ENCODE data around the gene STPG2. TPM values are rescaled to one million over a fixed set of nuclear protein-coding genes. Genes with fewer than 3 reads are reported as not detected.

Gene STPG2
- total and polyA plus RNA-seq, 2 of the 4 experiments (the other 2 are of a cell fraction): not detected

DNA sequence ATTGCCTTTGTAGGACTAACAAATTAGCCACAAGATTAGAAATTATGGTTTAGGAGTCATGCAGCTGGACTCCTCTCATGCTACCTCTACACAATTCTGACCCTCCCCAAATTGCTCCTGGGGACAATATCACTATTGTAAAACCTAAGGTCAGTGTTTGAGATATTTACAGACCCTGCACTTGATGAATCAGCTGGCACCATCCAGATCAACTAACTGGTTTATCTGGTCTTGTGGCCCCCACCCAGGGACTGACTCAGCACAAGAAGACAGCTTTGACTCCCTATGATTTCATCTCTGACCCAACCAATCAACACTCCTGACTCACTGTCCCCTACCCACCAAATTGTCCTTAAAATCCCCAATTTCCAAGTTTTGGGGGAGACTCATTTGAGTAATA lies 192.4 kb downstream of the STPG2 start:
- H2AFZ ChIP-seq (replicated peaks; ENCODE audit: low read length, poor library complexity): no peak overlapping the region
- no peak overlapping the region for H2BK5ac ChIP-seq (ENCODE audit: low read depth, low read length, poor library complexity, severe bottlenecking)
- H3K79me1 ChIP-seq (ENCODE audit: low read depth in 1 of 2, low read length in 2 of 2): no peaks in the 10 kb centered on the region
- dilution Hi-C loops (cut with HindIII; ENCODE audit: low sequenced_read_pairs, unreplicated experiment): no loop called here
- no peak overlapping the region for H3K14ac ChIP-seq (replicated peaks; ENCODE audit: low read depth, low read length)
- H2AK9ac ChIP-seq (replicated peaks; ENCODE audit: low read depth, low read length, poor library complexity): no peak overlapping the region
- no peak overlapping the region for H3K56ac ChIP-seq (ENCODE audit: extremely low read depth, insufficient read depth, low read length)
- H3K27ac ChIP-seq (ENCODE audit: insufficient read depth, low read length): no peak overlapping the region
- H2AK5ac ChIP-seq (ENCODE audit: low read depth, low read length): no peak overlapping the region
- no peak overlapping the region for H3K4me3 ChIP-seq (ENCODE audit: insufficient read depth, low read depth, low read length)
- ATAC-seq (ENCODE audit: low read depth) (no peak), DNase-seq (no peak)
- no TSS peak for BruUV-seq (replicated peaks)
- H2BK120ac ChIP-seq (ENCODE audit: low read depth, low read length): no peak overlapping the region
- intact Hi-C loops (cut with micrococcal nuclease): no loop called here
- no peaks in the 10 kb centered on the region for H3K27me3 ChIP-seq (ENCODE audit: control insufficient read depth, insufficient read depth, low read length)
- H3K9ac ChIP-seq (ENCODE audit: low read depth, low read length): no peak overlapping the region
- H3K4me1 ChIP-seq (ENCODE audit: control insufficient read depth, insufficient read depth, low read length): no peaks in the 10 kb centered on the region
- in situ Hi-C loops (cut with MboI; ENCODE audit: low sequenced_read_pairs): no loop called here
- H4K20me1 ChIP-seq (ENCODE audit: insufficient read depth, low read length): no peaks in the 10 kb centered on the region
- no peak overlapping the region for H3K4me2 ChIP-seq (ENCODE audit: low read depth, low read length)
- H4K91ac ChIP-seq (ENCODE audit: insufficient read depth, low read depth, low read length): no peak overlapping the region
- no peak overlapping the region for H3K4ac ChIP-seq (ENCODE audit: low read depth, low read length)
- H3K18ac ChIP-seq (ENCODE audit: low read depth, low read length): no peak overlapping the region
- CTCF ChIA-PET: no interaction called here
- no peak overlapping the region for H4K8ac ChIP-seq (ENCODE audit: low read depth in 2 of 2, low read length in 2 of 2)
- H2BK15ac ChIP-seq (ENCODE audit: low read depth, low read length): no peak overlapping the region
- no peak overlapping the region for H3K23ac ChIP-seq (ENCODE audit: low read depth, low read length)
- no peaks in the 10 kb centered on the region for H3K36me3 ChIP-seq (ENCODE audit: control insufficient read depth, insufficient read depth, low read length)
- POLR2A ChIA-PET (ENCODE audit: unreplicated experiment): no interaction called here
- H4K5ac ChIP-seq (ENCODE audit: low read depth, low read length): no peak overlapping the region
- no peak overlapping the region for H2BK20ac ChIP-seq (ENCODE audit: low read depth, low read length)
- H3K9me1 ChIP-seq (ENCODE audit: insufficient read depth, low read length): no peaks in the 10 kb centered on the region
- H3K9me3 ChIP-seq (ENCODE audit: control insufficient read depth, insufficient read depth, low read length): peaks cover 17% of the 10 kb centered on the region
- TF ChIP-seq RCOR1 (IDR thresholded peaks at IDR 0.05; ENCODE audit: insufficient replicate concordance, low read length): no peak
- TF ChIP-seq, protein P1, sequence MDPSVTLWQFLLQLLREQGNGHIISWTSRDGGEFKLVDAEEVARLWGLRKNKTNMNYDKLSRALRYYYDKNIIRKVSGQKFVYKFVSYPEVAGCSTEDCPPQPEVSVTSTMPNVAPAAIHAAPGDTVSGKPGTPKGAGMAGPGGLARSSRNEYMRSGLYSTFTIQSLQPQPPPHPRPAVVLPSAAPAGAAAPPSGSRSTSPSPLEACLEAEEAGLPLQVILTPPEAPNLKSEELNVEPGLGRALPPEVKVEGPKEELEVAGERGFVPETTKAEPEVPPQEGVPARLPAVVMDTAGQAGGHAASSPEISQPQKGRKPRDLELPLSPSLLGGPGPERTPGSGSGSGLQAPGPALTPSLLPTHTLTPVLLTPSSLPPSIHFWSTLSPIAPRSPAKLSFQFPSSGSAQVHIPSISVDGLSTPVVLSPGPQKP (IDR thresholded peaks at IDR 0.05; ENCODE audit: borderline replicate concordance, low read depth, low read length): no peak
- no peak for TF ChIP-seq POLR2A (IDR thresholded peaks at IDR 0.05; ENCODE audit: low read depth, low read length)
- TF ChIP-seq RFX5 (IDR thresholded peaks at IDR 0.05; ENCODE audit: low read depth, low read length): no peak
- TF ChIP-seq, protein P2, sequence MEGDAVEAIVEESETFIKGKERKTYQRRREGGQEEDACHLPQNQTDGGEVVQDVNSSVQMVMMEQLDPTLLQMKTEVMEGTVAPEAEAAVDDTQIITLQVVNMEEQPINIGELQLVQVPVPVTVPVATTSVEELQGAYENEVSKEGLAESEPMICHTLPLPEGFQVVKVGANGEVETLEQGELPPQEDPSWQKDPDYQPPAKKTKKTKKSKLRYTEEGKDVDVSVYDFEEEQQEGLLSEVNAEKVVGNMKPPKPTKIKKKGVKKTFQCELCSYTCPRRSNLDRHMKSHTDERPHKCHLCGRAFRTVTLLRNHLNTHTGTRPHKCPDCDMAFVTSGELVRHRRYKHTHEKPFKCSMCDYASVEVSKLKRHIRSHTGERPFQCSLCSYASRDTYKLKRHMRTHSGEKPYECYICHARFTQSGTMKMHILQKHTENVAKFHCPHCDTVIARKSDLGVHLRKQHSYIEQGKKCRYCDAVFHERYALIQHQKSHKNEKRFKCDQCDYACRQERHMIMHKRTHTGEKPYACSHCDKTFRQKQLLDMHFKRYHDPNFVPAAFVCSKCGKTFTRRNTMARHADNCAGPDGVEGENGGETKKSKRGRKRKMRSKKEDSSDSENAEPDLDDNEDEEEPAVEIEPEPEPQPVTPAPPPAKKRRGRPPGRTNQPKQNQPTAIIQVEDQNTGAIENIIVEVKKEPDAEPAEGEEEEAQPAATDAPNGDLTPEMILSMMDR (conservative IDR thresholded peaks at IDR 0.05; ENCODE audit: low read depth, low read length): no peak
- TF ChIP-seq RAD21 (IDR thresholded peaks at IDR 0.05; ENCODE audit: low read length): no peak
- TF ChIP-seq CHD1 (IDR thresholded peaks at IDR 0.05; ENCODE audit: low read depth, low read length): no peak
- TF ChIP-seq MAFK (IDR thresholded peaks at IDR 0.05; ENCODE audit: low read depth, low read length): no peak
- TF ChIP-seq, protein P3, sequence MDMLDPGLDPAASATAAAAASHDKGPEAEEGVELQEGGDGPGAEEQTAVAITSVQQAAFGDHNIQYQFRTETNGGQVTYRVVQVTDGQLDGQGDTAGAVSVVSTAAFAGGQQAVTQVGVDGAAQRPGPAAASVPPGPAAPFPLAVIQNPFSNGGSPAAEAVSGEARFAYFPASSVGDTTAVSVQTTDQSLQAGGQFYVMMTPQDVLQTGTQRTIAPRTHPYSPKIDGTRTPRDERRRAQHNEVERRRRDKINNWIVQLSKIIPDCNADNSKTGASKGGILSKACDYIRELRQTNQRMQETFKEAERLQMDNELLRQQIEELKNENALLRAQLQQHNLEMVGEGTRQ (IDR thresholded peaks at IDR 0.05; ENCODE audit: low read depth, low read length): no peak
